HCT116 (cell line): ENCODE results near the gene KRTAP2-2. TPM values are rescaled to one million over a fixed set of nuclear protein-coding genes. Genes with fewer than 3 reads are reported as not detected.
A peak's percentile ranks its signal among the peaks of the same experiment; 100 is the strongest.
"Not testable (repeated sequence)": the region's sequence is repeated elsewhere in the genome, so short reads cannot be mapped to it uniquely, and the experiment has no call there.

Experiments
- ATAC-seq: fragments of 200-7000 bp; cut with Tn5 transposase; 2 replicates; pipeline ENCODE4 v1.9.1; 2020; ENCODE audit warnings: mild to moderate bottlenecking, moderate library complexity
- BruUV-seq: library from RNA; stranded (reverse); fragments of 400-500 nt; replicated peaks from 2 replicates; lab custom pipeline; 2021; lab: Mats Ljungman, UMichigan
- CTCF ChIA-PET: fragments of 300-600 bp; sonication (Branson Sonifier 250); formaldehyde crosslinking; loops from one replicate; lab custom pipeline; 2021; ENCODE audit warnings: antibody characterized with exemption; lab: Charles Lee
- POLR2A ChIA-PET: fragments of 300-600, 350-600 bp; sonication (Branson Sonifier 250); formaldehyde crosslinking; loops from one replicate; lab custom pipeline; 2021; ENCODE audit warnings: antibody characterized with exemption; lab: Charles Lee
- RAD21 ChIA-PET, 2 experiments: fragments of 300-600 bp; sonication (Branson Sonifier 250); formaldehyde crosslinking; loops; one replicate each; lab custom pipeline; 2023; ENCODE audit warnings: low total read pairs in 2 of 2; ENCODE audit not compliant: uncharacterized antibody in 2 of 2, unreplicated experiment in 2 of 2, low non-redundant PET in 1 of 2; lab: Charles Lee
- DNase-seq: peaks from one replicate; pipeline ENCODE4 v3.0.0-alpha.2; 2010; ENCODE audit warnings: low read depth, low spot score
- H2AFZ ChIP-seq: fragments of 200-600 bp; shearing (Covaris generic), sonication (generic); 2 replicates; pipeline ENCODE4 v1.6.1; 2017; ENCODE audit warnings: low read depth, mixed run types, mixed read lengths, antibody characterized with exemption, low read length; ENCODE audit not compliant: poor library complexity, severe bottlenecking
- H3K27ac ChIP-seq: 2 replicates; pipeline ENCODE4 v1.5.1; 2012; ENCODE audit warnings: low read depth, low read length
- H3K27me3 ChIP-seq: fragments of 200-600 bp; sonication (generic); 2 replicates; pipeline ENCODE4 v1.6.1; 2016; ENCODE audit warnings: mixed run types, low read length, mixed read lengths; ENCODE audit not compliant: insufficient read depth
- H3K36me3 ChIP-seq, 2 experiments: fragments of 200-500 bp in 1 of 2; fragments of 200-600 bp in 1 of 2; sonication (Bioruptor generic) in 1 of 2; sonication (generic) in 1 of 2; 2 replicates each; pipeline versions ENCODE4 v1.5.1 to v1.6.1; 2014 to 2016; ENCODE audit warnings: low read length in 2 of 2, inconsistent platforms in 1 of 2, mixed read lengths in 1 of 2, mixed run types in 1 of 2; ENCODE audit not compliant: insufficient read depth in 2 of 2, control insufficient read depth in 1 of 2
- H3K4me1 ChIP-seq, 2 experiments: fragments of 200-600 bp in 1 of 2; sonication (generic) in 1 of 2; 2 replicates each; pipeline versions ENCODE4 v1.5.1 to v1.6.1; 2012 to 2017; ENCODE audit warnings: low read length in 2 of 2, inconsistent platforms in 1 of 2, mild to moderate bottlenecking in 1 of 2, mixed read lengths in 1 of 2, mixed run types in 1 of 2, moderate library complexity in 1 of 2; ENCODE audit not compliant: insufficient read depth in 2 of 2, control insufficient read depth in 1 of 2
- H3K4me2 ChIP-seq: fragments of 200-600 bp; sonication (generic); 2 replicates; pipeline ENCODE4 v1.6.1; 2017; ENCODE audit warnings: mixed run types, low read length, mixed read lengths
- H3K4me3 ChIP-seq, 2 experiments: fragments of 200-600 bp in 1 of 2; sonication (generic) in 1 of 2; replicated peaks in 1 of 2; 2 replicates each; pipeline ENCODE4 v1.5.1; 2011 to 2016; ENCODE audit warnings: low read length in 2 of 2, control low read depth in 1 of 2, low read depth in 1 of 2, mild to moderate bottlenecking in 1 of 2, mixed read lengths in 1 of 2, mixed run types in 1 of 2
- H3K79me2 ChIP-seq: fragments of 200-600 bp; sonication (generic); 2 replicates; pipeline ENCODE4 v1.6.1; 2017; ENCODE audit warnings: mild to moderate bottlenecking, mixed run types, low read length, moderate library complexity, mixed read lengths; ENCODE audit not compliant: insufficient read depth
- H3K9ac ChIP-seq: fragments of 200-600 bp; sonication (generic); 2 replicates; pipeline ENCODE4 v1.6.1; 2016; ENCODE audit warnings: low read length, mixed read lengths
- H3K9me2 ChIP-seq: fragments of 200-600 bp; sonication (generic), shearing (Covaris generic); 2 replicates; pipeline ENCODE4 v1.6.1; 2017; ENCODE audit warnings: mixed run types, mild to moderate bottlenecking, moderate library complexity; ENCODE audit not compliant: insufficient read depth
- H3K9me3 ChIP-seq, 2 experiments: fragments of 200-500 bp in 1 of 2; fragments of 200-600 bp in 1 of 2; sonication (Bioruptor generic) in 1 of 2; sonication (generic) in 1 of 2; 2 replicates each; pipeline ENCODE4 v1.6.1; 2014 to 2017; ENCODE audit warnings: low read length in 2 of 2, mixed read lengths in 2 of 2, inconsistent platforms in 1 of 2, low read depth in 1 of 2, mild to moderate bottlenecking in 1 of 2, mixed run types in 1 of 2, moderate library complexity in 1 of 2; ENCODE audit not compliant: control insufficient read depth in 1 of 2, insufficient read depth in 1 of 2
- H4K20me1 ChIP-seq: fragments of 200-600 bp; sonication (generic), shearing (Covaris generic); 2 replicates; pipeline ENCODE4 v1.6.1; 2017; ENCODE audit warnings: mixed run types, mild to moderate bottlenecking, moderate library complexity; ENCODE audit not compliant: insufficient read depth
- CBX3 ChIP-seq: IDR thresholded peaks from 2 replicates; pipeline ENCODE4 v1.6.1; 2012; ENCODE audit warnings: low read depth
- CEBPB ChIP-seq: IDR thresholded peaks from 2 replicates; pipeline ENCODE4 v1.6.1; 2012; ENCODE audit warnings: low read depth
- EGR1 ChIP-seq: IDR thresholded peaks from 2 replicates; pipeline ENCODE4 v1.6.1; 2012; ENCODE audit warnings: low read depth
- ELF1 ChIP-seq: IDR thresholded peaks from 2 replicates; pipeline ENCODE4 v1.6.1; 2012; ENCODE audit warnings: low read depth, borderline replicate concordance
- EZH2 ChIP-seq: fragments of 200-600 bp; sonication (generic); IDR thresholded peaks from 2 replicates; pipeline ENCODE4 v1.6.1; 2017; ENCODE audit warnings: antibody characterized with exemption, mixed run types
- EZH2phosphoT487 ChIP-seq: fragments of 200-600 bp; IDR thresholded peaks from 2 replicates; pipeline ENCODE4 v1.6.1; 2018; ENCODE audit warnings: antibody characterized with exemption, borderline replicate concordance
- FOSL1 ChIP-seq: IDR thresholded peaks from 2 replicates; pipeline ENCODE4 v1.6.1; 2012; ENCODE audit warnings: low read depth
- MAX ChIP-seq: IDR thresholded peaks from 2 replicates; pipeline ENCODE4 v1.6.1; 2012
- POLR2AphosphoS5 ChIP-seq: IDR thresholded peaks from 2 replicates; pipeline ENCODE4 v1.6.1; 2011; ENCODE audit warnings: mild to moderate bottlenecking, low read depth, low read length, moderate library complexity
- RAD21 ChIP-seq: IDR thresholded peaks from 2 replicates; pipeline ENCODE4 v1.6.1; 2012; ENCODE audit warnings: low read depth, mild to moderate bottlenecking
- SRF ChIP-seq: IDR thresholded peaks from 2 replicates; pipeline ENCODE4 v1.6.1; 2012; ENCODE audit warnings: low read depth
- YY1 ChIP-seq: IDR thresholded peaks from 2 replicates; pipeline ENCODE4 v1.6.1; 2011; ENCODE audit warnings: low read length, low read depth, moderate library complexity, mild to moderate bottlenecking; ENCODE audit not compliant: insufficient replicate concordance; ENCODE audit errors: extremely low read depth
- ZFX ChIP-seq: fragments of 450-650 bp; IDR thresholded peaks from 2 replicates; pipeline ENCODE4 v1.6.1; 2017
- ZNF274 ChIP-seq: fragments of 200-500 bp; sonication (Bioruptor generic); IDR thresholded peaks from 2 replicates; pipeline ENCODE4 v1.6.1; 2014; ENCODE audit warnings: mild to moderate bottlenecking, low read depth, low read length, inconsistent platforms
- intact Hi-C: fragments of 100-400 bp; cut with micrococcal nuclease; formaldehyde crosslinking; loops from 2 replicates; pipeline ENCODE4 v1.10.0; 2022
- total RNA-seq: library from RNA; stranded (reverse); gene quantifications from one replicate; pipeline ENCODE4 v1.2.1, GENCODE V29; 2021; ENCODE audit not compliant: unreplicated experiment

The KRTAP2-2 gene
- total RNA-seq, 1 experiment from 2014 or later = 1.2 TPM

GRCh38 chr17:41040783-41041571 lies 14.1 kb downstream of the KRTAP2-2 start, which contains the start of gene KRTAP1-1:
Gene KRTAP1-1, minus strand, starts transcription at chr17:41041450. Its CDS starts 53 bp downstream, at chr17:41041397.
- H3K79me2 ChIP-seq, H3K4me3 ChIP-seq, POLR2A ChIA-PET, BruUV-seq, H3K27ac ChIP-seq, RAD21 ChIA-PET, H3K27me3 ChIP-seq, H3K9me2 ChIP-seq, H3K4me2 ChIP-seq, DNase-seq: not testable (repeated sequence)
- H3K4me1 ChIP-seq = peaks cover 15 to 16% of the 10 kb centered on the region in 2 experiments; a peak in 2 of 4 replicates
- H3K9me3 ChIP-seq = peaks cover 0 to 12% of the 10 kb centered on the region in 2 experiments; a peak in 1 of 4 replicates
- H3K36me3 ChIP-seq = peaks cover 0 to 11% of the 10 kb centered on the region in 2 experiments; a peak in 1 of 4 replicates
- TF ChIP-seq RAD21 = peak; percentile 17; the same call in 1 of the 2 replicates
- TF ChIP-seq, all 23 proteins: peak for 1; not testable (repeated sequence) for 22
- intact Hi-C loops, CTCF ChIA-PET, H4K20me1 ChIP-seq, H3K9ac ChIP-seq, ATAC-seq: not testable (repeated sequence)
- H2AFZ ChIP-seq = peak within 1 kb of the TSS; percentile 35

GRCh38 chr17:41037853-41038350 lies 17.1 kb downstream of the KRTAP2-2 start:
- Histone ChIP-seq H3K27ac (no peak overlapping the region), H3K9me3 (0 out of 4 replicates have a peak, but pooled peaks cover 0 to 12% of the 10 kb centered on the region in 2 experiments), H3K9me2 (no peaks in the 10 kb centered on the region), H3K4me3 (no peak overlapping the region), H3K4me2 (no peak overlapping the region)
- POLR2A ChIA-PET = no interaction called here
- intact Hi-C loops = no loop called here
- TF ChIP-seq EZH2 = no peak
- no peak for TF ChIP-seq ZFX
- TF ChIP-seq FOSL1 = no peak
- no peak for TF ChIP-seq YY1
- TF ChIP-seq CEBPB = no peak
- no peak for TF ChIP-seq ZNF274
- no peak for TF ChIP-seq SRF
- TF ChIP-seq ELF1 = no peak
- no peak for TF ChIP-seq MAX
- no peak for TF ChIP-seq CBX3
- no peak for TF ChIP-seq POLR2AphosphoS5
- TF ChIP-seq EZH2phosphoT487 = no peak
- no peak for TF ChIP-seq EGR1
- TF ChIP-seq, all 23 proteins: peak for 0
- no peak overlapping the region for H3K9ac ChIP-seq
- ChIA-PET RAD21 (no interaction called here), CTCF (no interaction called here)
- ATAC-seq = no peak
- H3K36me3 ChIP-seq = peaks cover 0 to 5% of the 10 kb centered on the region in 2 experiments; a peak in 1 of 4 replicates
- no TSS peak for BruUV-seq
- no peaks in the 10 kb centered on the region for H3K27me3 ChIP-seq
- H3K4me1 ChIP-seq = peaks cover 15 to 18% of the 10 kb centered on the region in 2 experiments; a peak in 2 of 4 replicates
- no peaks in the 10 kb centered on the region for H4K20me1 ChIP-seq
- no peaks in the 10 kb centered on the region for H3K79me2 ChIP-seq
- no peak overlapping the region for H2AFZ ChIP-seq
- DNase-seq = no peak

DNA sequence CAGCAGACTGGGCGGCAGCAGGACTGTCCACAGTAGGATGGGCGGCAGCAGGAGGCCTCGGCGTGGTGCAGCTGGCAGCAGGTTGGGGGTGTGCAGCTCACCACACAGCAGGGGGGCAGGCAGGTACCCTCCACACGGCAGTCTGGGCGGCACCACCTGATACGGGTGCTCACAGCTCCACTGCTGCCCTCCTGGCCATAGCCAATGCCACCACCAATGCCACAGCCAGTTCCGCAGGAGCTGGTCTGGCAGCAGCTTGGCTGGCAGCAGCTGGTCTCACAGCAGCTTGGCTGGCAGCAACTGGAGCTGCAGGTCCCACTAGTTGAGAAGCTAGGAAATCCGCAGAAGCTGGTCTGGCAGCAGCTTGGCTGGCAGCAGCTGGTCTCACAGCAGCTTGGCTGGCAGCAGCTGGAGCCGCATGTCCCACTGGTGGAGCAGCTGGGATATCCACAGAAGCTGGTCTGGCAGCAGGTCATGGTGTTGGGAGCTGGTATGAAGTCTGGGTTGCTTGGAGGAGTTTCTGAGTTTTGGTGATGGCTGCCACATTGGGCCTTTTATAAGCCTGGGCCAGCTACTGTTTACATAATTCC lies 20.6 kb downstream of the KRTAP2-2 start, which contains the start of gene KRTAP1-3:
KRTAP1-3 (minus strand) TSS at position 529 of the 590 bp plus-strand sequence; CDS start at position 476, 53 bp downstream.
- peaks cover 7 to 10% of the 10 kb centered on the region in 2 experiments; a peak in 2 of 4 replicates for H3K4me1 ChIP-seq
- H3K79me2 ChIP-seq, H3K4me2 ChIP-seq, H3K4me3 ChIP-seq, H3K27ac ChIP-seq, CTCF ChIA-PET, intact Hi-C loops, H3K9ac ChIP-seq, H3K36me3 ChIP-seq, H3K9me2 ChIP-seq, ATAC-seq, DNase-seq, POLR2A ChIA-PET, BruUV-seq, RAD21 ChIA-PET, H3K9me3 ChIP-seq, H2AFZ ChIP-seq, H4K20me1 ChIP-seq, H3K27me3 ChIP-seq: not testable (repeated sequence)
